Stomach (tissue), 4 donors: Measurements from ENCODE around the gene TBPL2.

Source experiments
- EP300 ChIP-seq: sonication (generic); formaldehyde crosslinking; IDR thresholded peaks from one replicate; pipeline ENCODE4 v1.6.1; 2017; ENCODE audit warnings: antibody characterized with exemption
- POLR2A ChIP-seq, 4 donors: fragments of 450-650 bp; IDR thresholded peaks; one replicate each; pipeline ENCODE4 v1.6.1; 2016; ENCODE audit warnings: antibody characterized with exemption in 4 of 4, control low read depth in 2 of 4, mild to moderate bottlenecking in 1 of 4, moderate library complexity in 1 of 4
- POLR2AphosphoS5 ChIP-seq, 3 donors: sonication (generic); formaldehyde crosslinking; IDR thresholded peaks; one replicate each; pipeline ENCODE4 v1.6.1; 2016; ENCODE audit warnings: antibody characterized with exemption in 3 of 3
- TF ChIP-seq, protein P1 (sequence below), 7 experiments: fragments of 450-650 bp in 4 of 7; fragments of 200-600 bp in 3 of 7; sonication (generic) in 3 of 7; IDR thresholded peaks; one replicate each; pipeline ENCODE4 v1.5.1; 2016 to 2019; ENCODE audit warnings: antibody characterized with exemption in 7 of 7, control low read depth in 2 of 7, mild to moderate bottlenecking in 1 of 7

DNA sequence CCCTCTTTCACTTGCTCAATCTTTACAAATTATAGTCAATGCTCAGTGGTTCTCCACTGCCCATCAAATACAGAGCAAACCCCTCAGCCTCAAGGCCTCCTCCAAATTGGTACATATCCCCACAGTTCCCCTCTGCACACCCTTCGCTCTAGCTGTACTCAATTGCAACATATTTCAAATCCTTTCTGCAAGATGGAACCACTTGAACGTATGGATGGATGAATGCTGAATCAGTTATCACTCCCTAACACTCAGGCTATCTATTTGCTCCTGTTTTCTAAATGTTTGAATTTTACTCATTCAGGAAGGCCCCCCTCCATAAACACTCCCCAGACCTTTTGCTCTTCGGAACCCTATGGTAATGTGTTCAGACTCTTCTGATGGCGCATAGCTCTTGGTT lies 53.3 kb downstream of the TBPL2 start:
- TF ChIP-seq, protein P1, sequence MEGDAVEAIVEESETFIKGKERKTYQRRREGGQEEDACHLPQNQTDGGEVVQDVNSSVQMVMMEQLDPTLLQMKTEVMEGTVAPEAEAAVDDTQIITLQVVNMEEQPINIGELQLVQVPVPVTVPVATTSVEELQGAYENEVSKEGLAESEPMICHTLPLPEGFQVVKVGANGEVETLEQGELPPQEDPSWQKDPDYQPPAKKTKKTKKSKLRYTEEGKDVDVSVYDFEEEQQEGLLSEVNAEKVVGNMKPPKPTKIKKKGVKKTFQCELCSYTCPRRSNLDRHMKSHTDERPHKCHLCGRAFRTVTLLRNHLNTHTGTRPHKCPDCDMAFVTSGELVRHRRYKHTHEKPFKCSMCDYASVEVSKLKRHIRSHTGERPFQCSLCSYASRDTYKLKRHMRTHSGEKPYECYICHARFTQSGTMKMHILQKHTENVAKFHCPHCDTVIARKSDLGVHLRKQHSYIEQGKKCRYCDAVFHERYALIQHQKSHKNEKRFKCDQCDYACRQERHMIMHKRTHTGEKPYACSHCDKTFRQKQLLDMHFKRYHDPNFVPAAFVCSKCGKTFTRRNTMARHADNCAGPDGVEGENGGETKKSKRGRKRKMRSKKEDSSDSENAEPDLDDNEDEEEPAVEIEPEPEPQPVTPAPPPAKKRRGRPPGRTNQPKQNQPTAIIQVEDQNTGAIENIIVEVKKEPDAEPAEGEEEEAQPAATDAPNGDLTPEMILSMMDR (IDR thresholded peaks at IDR 0.05): no peak
- TF ChIP-seq POLR2AphosphoS5 (IDR thresholded peaks at IDR 0.05) (no peak), EP300 (no peak), POLR2A (IDR thresholded peaks at IDR 0.05) (no peak)
